Skeletal muscle cell (primary cell): ENCODE results near the gene PNPLA7.
"Not testable (repeated sequence)": the region's sequence is repeated elsewhere in the genome, so short reads cannot be mapped to it uniquely, and the experiment has no call there.

ENCODE experiments used
- DNase-seq: peaks from one replicate; pipeline ENCODE4 v3.0.0-alpha.2; 2010; ENCODE audit warnings: low read depth
- H3K4me3 ChIP-seq: 2 replicates; pipeline ENCODE4 v1.5.1; 2011; ENCODE audit warnings: low read depth, mild to moderate bottlenecking, control low read depth, low read length, moderate library complexity

PNPLA7 gene

DNA sequence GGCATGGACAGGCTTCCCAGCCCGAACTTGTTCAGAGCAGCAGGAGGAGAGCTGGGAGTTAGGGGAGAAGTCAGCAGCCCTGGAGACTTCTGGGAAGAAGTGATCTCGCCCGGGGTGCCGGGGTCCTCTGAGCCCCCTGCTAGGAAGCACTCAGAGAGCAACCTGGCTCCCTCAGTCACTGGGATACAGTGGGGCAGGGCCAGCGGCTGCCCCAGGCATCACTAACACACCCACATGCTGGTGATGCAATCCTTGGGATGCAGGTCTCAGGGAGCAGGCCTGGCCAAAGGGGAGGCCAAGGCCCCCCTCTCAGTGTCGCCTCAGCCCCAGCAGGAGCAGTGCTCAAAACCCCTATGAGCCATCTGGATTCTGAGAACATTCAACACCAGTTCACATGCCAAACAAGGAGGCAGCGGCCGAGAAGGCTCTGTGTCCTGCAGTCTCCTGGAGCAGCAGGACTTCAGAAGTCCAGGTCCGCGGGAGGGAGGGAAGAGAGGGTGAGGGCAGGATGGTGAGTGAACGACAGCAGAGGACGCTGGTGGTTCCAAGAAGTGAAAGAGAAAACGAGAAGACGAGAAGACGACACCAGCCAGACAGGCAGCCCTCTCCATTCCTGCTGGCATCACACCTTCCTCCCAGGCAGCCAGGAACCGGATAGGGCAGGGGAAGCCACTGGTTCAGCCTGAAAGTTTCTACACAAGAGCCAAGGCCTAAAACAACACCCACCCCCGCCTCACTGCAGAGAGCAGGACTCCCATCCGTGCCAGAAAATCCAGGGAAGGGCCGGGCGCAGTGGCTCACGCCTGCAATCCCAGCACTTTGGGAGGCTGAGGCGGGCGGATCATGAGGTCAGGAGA is 2.3 kb downstream of the PNPLA7 start:
- no peak for DNase-seq
- no peak overlapping the region for H3K4me3 ChIP-seq

DNA sequence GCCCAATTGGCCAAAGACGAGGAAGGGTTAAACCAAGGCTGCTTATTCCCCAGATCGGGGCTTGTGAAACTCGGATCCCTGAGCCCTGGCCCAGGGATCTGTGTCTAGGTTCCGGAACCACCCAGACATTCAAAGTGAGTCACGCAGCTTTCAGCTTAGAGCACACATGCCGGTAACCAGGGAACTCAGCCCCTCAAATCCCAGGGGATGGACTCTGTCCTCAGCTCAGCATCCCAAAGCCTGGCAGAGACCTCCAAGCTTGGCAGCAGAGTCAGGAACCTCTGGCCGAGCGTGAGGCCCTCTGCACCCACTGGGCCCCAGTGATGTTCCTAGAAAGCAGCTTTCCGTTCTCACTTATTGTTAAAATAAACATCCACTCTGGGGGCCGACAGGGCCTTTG is 5.1 kb downstream of the PNPLA7 start:
- no peak overlapping the region for H3K4me3 ChIP-seq
- DNase-seq = peak; percentile 27

DNA sequence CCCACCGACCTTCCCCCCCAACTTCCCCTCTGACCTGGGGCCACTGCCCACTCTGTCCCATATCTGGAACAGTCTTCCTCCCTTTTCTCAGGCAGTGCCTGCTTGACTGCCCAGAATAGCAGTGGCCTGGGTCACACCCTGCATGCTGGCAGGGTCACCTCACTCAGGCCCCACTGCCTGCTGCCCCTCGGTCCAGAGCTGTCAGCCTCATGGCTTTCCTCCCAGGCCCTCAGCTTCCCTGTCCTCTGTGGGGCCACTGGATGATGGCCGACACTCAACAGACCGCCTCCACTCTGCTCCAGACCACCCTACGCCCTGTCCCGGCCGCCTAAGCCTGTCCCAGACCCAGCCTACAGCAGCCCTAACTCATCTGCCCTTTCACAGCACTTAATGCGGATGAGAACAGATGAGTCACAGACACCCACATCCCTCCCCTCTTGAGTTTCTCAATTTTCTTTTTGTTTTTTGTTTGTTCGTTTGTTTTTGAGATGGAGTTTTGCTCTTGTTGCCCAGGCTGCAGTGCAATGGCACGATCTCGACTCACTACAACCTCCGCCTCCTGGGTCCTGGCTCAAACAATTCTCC is 5.9 kb downstream of the PNPLA7 start:
- no peak for DNase-seq
- H3K4me3 ChIP-seq = no peak overlapping the region

DNA sequence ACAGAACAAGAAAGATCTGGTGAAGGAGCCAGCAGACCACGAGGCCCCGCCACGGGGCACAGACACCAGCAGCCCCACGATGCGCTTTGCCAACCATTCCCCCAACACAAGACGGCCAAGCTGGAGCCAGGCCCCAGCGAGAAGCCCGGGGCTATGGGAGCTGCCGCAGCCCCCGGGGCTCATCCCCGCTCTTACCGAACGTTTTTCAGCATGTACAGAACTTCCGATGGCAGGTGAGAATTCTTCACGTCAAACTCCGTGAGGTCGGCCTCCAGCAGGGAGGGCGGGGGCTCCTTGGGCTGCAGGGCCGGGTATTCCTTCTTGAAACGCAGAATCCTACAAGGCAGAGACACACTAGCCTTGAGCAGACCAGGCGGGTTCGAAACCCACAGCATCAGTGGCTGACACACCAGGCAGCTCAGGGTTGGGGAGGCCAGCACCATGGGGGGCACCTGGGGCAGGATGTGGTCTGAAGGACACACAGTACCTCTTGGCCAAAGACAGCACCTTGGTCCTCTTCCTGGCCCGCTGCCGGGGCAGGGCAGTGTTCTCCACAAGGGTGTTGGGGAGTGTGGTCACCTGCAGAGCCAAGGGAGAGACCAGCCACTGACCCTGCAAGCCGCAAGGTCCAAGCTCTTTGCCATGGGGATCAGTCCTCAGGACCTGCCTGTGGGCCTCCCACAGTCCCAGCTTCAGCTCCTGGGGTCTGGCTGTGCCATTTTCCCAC is 6.8 kb downstream of the PNPLA7 start:
- DNase-seq = no peak

DNA sequence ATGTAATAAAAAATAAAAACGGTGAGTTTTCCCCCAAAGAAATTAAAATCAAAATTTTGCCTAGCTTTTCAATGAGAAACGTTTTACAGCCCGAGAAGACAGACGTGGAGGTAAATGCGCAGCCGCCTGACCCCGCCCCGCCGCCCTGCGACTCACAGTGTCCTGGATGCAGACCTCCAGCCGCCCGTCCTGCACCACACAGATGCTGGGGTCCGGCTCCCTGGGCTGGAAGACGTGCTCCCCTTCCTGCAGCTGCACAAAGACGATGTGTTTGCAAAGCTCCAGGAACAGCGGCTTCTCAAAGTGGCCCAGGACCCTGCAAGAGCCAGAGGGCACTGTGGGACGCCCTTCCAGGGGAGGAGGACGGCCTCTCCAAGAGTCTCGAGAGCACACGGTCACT is 7.7 kb downstream of the PNPLA7 start:
- no peak for DNase-seq
- no peak overlapping the region for H3K4me3 ChIP-seq

More for the DNA sequence above, 6.8 kb downstream of the PNPLA7 start:
- no peak overlapping the region for H3K4me3 ChIP-seq

DNA sequence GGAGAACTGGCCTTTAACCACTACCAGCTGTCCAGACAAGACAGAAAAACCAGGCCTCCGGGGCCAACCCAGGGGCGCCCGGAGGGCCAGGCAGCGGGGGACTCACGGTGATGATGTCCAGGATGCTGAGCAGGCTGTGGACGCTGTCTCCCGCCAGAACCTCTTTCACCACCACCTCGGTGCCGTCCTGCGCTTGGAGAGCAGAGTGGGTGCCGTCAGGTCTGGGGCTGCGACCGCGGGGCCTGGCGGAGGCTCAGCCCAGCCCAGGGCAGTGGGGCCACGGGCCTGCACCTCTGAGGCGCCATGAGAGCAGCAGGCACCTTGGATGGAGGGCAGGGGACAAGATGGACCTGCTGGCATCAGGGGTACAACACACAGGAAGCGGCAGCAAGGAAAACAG is 9.7 kb downstream of the PNPLA7 start:
- no peak for DNase-seq
- no peak overlapping the region for H3K4me3 ChIP-seq

DNA sequence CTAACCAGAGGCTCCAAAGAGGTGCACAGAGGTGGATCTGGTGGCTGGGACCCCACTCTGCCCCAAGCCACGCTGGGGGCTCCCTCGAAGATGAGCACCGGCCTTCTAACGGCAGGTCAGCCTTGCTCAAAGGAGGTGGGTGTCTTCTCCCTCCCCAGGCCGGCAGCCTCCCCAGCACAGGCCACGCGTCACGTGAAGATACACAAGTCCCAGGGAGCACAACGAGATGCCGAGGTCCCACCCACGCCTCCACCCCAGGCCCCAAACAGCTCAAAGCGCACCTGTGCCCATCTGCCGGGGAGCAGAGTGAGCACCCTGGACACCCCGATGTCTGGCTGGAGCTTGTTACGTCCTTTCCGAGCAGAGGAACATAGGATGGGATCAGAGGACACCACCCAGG is 12.1 kb downstream of the PNPLA7 start:
- DNase-seq = no peak

DNA sequence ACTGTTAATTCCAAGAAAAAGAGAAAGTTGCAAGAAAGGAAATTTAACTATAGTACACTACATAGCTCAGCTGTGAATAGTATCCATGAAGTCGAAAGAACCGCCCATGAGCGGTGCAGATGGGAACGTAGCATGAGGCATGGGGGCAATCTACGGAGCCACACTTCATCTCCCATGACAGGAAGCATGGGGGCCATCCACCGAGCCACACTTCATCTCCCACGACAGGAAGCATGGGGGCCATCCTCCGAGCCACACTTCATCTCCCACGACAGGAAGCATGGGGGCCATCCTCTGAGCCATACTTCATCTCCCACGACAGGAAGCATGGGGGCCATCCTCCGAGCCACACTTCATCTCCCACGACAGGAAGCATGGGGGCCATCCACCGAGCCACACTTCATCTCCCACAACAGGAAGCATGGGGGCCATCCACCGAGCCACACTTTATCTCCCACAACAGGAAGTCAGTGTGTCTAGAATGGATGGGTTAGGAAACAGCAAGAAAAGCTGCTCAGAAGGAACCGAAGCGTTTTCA is 13.5 kb downstream of the PNPLA7 start:
- DNase-seq, H3K4me3 ChIP-seq: not testable (repeated sequence)

More for the DNA sequence above, 12.1 kb downstream of the PNPLA7 start:
- H3K4me3 ChIP-seq = no peak overlapping the region

DNA sequence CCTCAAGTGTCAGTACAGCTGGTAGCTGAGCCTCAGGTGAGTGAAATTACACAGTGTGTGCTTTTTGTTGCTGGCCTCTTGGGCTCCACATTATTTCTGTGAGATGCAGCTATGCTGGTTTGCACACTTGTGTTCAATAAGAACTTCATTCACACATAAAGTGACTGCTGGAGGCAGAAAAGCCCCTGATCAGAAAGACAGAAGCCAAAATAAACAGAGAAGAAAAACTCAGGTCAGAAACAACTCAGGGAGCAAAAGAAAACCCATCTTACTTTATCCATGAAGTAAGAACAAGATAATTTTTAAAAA is 15.1 kb downstream of the PNPLA7 start:
- H3K4me3 ChIP-seq = no peak overlapping the region
- DNase-seq = no peak

DNA sequence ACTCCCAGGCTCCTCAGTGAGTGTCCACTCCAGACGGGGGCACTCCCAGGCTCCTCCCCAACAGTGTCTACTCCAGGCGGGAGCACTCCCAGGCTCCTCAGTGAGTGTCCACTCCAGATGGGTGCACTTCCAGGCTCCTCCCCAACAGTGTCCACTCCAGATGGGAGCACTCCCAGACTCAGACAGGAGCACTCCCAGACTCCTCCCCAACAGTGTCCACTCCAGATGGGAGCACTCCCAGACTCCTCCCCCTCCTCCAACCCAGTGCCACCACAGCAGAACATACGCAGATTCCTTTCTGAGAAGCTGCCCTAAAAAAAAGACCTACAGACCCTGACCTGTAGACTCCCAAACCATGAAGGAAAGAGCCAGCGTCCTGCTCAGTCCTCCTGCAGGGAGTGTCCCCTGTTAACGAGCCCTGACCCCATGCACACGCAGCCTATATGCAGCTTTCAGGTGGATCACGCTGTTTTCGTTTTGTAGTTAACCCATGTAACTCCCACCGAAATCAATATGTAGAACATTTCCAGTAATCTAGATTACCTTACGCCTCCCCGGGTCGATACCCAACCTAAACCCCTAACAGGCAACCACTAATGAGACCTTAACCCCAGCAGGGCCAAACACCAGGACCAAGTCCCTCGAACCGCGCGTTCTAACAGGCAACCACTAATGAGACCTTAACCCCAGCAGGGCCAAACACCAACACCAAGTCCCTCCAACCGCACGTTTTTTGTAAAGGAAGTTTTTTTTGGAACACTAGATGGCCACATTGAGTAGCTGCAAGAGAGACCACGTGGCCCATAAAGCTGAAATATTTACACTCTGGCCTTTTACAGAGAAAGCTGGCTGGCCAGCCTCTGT is 15.7 kb downstream of the PNPLA7 start:
- DNase-seq = no peak
- H3K4me3 ChIP-seq = no peak overlapping the region

DNA sequence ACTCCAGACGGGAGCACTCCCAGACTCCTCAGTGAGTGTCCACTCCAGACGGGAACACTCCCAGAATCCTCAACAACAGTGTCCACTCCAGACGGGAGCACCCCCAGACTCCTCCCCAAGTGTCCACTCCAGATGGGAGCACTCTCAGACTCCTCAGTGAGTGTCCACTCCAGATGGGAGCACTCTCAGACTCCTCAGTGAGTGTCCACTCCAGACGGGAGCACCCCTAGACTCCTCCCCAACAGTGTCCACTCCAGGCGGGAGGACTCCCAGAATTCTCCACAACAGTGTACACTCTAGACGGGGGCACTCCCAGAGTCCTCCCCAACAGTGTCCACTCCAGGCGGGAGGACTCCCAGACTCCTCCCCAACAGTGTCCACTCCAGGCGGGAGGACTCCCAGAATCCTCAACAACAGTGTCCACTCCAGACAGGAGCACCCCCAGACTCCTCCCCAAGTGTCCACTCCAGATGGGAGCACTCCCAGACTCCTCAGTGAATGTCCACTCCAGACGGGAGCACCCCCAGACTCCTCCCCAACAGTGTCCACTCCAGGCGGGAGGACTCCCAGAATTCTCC is 17.2 kb downstream of the PNPLA7 start:
- not testable (repeated sequence) for H3K4me3 ChIP-seq, DNase-seq

DNA sequence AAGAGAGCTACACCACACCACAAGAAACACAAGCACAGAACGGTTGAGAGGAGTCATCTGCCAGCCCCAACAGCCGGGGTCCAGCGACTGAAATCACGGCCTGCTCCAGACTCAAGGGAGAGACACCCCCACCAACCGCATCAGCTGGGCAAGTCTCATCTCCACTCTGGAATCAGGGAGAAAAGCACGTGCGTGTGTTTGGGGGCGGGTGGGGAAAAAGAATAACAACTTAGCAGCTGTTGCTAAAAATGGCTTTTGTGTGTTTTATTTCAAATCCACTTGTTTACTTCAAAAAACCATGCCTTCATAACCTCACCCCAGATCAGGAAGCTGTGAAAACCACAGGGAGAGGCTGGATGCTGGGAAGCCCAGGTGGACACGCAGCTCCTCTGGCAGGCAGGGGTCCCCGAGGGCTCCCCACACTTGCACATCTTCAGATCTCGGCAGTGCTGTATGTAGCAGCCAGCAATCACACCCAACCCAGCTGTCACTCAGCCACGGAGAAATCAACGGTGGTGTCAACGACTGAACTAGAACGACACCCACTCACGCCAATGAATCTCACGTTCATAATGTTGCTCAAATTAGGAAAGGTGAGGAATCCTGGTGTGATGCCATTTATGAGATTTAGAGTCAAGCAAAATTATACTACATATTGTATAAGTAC is 19.0 kb downstream of the PNPLA7 start:
- no peak overlapping the region for H3K4me3 ChIP-seq
- DNase-seq = no peak

DNA sequence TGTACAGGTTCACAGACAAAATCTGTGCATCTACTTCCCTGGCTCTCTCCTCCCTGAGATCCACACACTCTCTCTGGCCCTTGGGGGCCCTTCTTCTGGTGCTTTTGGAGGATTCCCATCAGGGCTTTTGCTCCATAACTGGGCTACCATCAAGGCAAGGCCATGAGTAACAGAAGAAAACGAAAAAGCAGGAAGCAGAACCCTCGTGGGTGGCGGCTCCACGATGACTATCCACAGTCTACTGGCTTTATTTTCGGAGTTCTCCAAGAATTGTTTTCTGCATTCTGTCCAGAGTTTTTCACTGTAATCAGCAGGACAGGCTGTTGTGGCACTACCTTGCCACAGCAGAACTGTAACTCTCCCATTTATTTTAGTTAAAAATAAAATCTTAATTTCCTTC is 19.9 kb downstream of the PNPLA7 start:
- H3K4me3 ChIP-seq = no peak overlapping the region
- DNase-seq = no peak

DNA sequence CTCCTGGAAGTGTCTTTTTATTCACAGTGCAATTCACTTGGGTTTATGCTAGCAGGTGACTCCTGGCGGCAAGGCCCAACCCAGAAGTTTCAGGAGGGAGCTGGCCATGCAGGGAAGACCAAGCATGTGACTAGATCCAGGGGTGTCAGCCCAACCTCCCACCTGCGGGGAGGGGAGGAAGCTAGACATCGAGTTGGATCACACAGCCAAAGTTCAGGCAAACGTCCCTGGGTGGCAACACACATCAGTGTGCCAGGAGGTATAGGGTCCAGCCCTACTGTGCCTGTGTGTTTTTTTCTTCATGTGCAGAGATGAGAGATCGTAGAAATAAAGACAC is 25.3 kb downstream of the PNPLA7 start:
- no peak overlapping the region for H3K4me3 ChIP-seq
- no peak for DNase-seq

DNA sequence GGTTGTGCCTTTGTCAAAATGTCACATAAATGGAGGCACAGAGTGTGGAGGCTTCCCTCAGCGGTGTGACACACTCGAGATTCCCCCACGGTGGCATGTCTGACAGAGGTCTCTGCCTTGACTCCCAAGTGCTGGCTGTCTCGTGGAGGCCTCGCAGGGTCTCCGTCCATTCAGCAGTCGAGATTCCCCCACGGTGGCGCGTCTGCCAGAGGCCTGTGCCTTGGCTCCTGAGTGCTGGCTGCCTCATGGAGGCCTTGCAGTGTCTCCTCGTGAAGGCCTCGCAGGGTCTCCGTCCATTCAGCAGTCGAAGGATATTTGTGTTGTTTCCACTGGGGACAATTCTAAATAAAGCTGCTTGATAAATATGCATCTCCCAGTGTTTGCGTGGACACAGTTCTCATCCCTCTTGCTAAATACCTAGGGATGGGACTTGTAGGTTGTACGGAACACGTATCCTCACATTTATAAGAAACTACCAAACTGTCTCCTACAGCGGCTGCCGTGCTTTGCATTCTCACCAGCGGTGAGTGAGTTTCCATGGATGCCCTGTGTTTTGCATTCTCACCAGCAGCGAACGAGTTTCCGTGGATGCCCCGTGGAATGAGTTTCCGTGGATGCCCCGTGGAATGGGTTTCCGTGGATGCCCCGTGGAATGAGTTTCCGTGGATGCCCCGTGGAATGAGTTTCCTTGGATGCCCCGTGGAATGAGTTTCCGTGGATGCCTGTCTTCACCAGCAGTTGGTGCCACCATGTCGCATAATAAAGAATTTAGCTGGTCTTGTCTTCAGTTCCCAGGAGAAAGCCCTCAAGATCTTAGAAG is 25.8 kb downstream of the PNPLA7 start:
- DNase-seq = no peak

DNA sequence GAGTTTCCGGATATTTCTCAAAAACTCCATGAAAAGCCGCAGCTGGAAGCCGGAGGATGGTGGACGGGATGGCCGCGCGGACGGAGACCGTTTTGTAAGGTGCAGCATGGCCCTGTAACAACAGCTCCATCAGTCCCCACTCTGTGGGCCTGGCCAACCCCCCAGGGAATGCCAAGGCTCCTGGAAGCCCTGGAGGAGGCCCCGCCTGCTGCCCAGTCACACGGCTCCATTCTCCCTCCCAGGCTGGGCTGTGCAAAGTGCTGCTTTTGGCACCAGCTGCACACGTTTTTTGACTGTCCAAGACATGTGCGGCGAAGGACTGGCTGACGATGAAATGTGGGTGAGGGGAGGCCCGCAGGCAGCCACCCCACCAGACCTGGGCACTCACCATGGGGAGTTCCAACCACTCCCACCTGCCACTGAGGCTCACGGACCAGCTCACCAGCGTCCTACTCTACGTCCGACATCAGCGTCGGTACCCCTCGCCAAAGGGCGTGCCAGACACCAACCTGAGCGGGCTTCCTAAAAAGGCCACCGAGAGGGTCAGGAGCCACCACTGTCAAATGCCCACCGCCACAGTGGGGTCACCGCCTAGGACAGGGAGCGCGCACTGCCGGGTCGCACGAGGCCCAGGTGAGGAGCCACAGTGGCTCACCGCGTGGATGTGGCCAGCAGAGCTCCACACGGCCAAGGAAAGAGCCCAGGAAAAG is 27.3 kb downstream of the PNPLA7 start:
- DNase-seq = no peak
- H3K4me3 ChIP-seq = no peak overlapping the region

More for the DNA sequence above, 25.8 kb downstream of the PNPLA7 start:
- H3K4me3 ChIP-seq = no peak overlapping the region

DNA sequence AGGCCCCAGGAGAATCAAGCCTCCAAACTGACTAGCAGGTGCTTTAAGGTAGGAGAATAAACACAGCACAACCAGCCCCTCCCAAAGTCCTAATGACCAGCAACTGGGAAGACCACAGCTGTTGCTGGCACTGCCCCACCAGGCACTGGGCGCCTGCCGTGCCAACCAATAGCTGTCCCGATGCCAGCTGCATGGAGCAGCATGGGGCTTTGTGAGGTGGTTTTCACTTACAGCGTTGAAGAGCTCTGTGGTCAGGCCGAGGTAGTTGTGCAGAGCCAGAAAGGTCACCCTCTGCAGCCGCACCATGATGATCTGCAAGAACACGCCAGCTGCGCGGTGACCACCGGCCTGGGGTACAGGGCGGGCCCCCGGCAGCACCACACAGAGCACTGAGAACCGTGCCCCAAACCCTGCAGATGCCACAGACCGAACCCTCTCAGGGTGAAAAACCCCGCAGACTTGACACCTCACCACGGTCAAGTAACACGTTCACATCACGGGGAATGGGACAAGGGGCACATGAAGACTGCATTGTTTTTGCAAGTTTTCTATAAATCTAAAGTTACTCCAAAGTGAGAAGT is 28.7 kb downstream of the PNPLA7 start:
- DNase-seq = no peak
- no peak overlapping the region for H3K4me3 ChIP-seq
